MM.1S (cell line): Measurements from ENCODE around the gene HS3ST1.

Experiments
- EZH2 ChIP-seq: fragments of 300-600 bp; sonication (generic); optimal IDR thresholded peaks from 2 replicates; pipeline ENCODE3; 2017; ENCODE audit warnings: low read depth, mild to moderate bottlenecking, antibody characterized with exemption, low read length, mixed read lengths
- TF ChIP-seq, protein P1 (sequence below): fragments of 300-600 bp; sonication (generic); IDR thresholded peaks from 2 replicates; pipeline ENCODE4 v1.5.1; 2016; ENCODE audit warnings: antibody characterized with exemption, low read length, mixed read lengths

DNA sequence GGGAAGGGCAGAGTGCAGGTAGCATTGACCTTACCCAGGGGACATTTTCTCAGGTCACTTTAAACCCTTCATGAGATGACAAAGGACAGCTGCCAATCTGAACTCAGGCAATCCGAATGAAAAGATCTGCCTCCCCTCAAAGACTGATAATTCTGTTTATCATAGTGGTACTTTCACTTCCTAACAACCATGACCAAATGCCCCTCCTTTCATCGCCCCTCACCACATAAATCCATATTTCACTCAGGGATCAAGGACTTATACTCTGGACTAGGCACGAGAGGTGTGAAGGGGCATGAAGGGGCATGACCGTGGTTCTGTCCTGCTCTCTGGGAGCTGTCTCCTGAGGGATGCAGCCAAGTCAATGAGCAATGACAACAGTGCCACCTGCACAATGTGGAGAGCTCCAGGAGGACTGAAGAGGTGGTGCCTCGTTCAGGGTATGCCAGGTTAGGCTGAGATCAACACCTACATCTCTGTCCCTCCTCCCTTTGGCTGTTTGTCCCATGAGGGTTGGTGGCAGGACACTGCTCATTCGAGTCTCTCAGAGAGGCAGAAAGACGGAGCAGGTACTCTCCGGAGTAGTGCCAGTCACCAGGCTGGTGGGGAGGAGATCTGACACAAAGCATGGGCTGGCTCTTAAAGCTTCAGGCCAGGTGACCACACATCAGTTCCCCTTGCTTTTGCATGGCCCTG lies 12.5 kb downstream of the HS3ST1 start:
- TF ChIP-seq EZH2 = no peak
- TF ChIP-seq, protein P1, sequence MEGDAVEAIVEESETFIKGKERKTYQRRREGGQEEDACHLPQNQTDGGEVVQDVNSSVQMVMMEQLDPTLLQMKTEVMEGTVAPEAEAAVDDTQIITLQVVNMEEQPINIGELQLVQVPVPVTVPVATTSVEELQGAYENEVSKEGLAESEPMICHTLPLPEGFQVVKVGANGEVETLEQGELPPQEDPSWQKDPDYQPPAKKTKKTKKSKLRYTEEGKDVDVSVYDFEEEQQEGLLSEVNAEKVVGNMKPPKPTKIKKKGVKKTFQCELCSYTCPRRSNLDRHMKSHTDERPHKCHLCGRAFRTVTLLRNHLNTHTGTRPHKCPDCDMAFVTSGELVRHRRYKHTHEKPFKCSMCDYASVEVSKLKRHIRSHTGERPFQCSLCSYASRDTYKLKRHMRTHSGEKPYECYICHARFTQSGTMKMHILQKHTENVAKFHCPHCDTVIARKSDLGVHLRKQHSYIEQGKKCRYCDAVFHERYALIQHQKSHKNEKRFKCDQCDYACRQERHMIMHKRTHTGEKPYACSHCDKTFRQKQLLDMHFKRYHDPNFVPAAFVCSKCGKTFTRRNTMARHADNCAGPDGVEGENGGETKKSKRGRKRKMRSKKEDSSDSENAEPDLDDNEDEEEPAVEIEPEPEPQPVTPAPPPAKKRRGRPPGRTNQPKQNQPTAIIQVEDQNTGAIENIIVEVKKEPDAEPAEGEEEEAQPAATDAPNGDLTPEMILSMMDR = no peak
